Neutrophil (primary cell): ENCODE data around the gene PMF1.
A peak's percentile ranks its signal among the peaks of the same experiment; 100 is the strongest.

Source experiments
- H3K27ac ChIP-seq: fragments of 200-600 bp; sonication (generic); 2 replicates; pipeline ENCODE4 v1.5.1; 2016; ENCODE audit warnings: mild to moderate bottlenecking, moderate library complexity
- H3K27me3 ChIP-seq: fragments of 200-600 bp; sonication (generic); 2 replicates; pipeline ENCODE4 v1.6.0; 2016; ENCODE audit warnings: mild to moderate bottlenecking
- H3K36me3 ChIP-seq: fragments of 200-600 bp; sonication (generic); 2 replicates; pipeline ENCODE4 v1.5.1; 2017
- H3K4me1 ChIP-seq, 2 experiments: fragments of 200-600 bp in 1 of 2; sonication (generic) in 1 of 2; 1 replicate in 1 of 2; 2 replicates in 1 of 2; pipeline versions ENCODE4 v1.5.1 to v1.6.1; 2013 to 2016; ENCODE audit warnings: low read depth in 1 of 2, low read length in 1 of 2, mild to moderate bottlenecking in 1 of 2, moderate library complexity in 1 of 2; ENCODE audit not compliant: control insufficient read depth in 1 of 2, insufficient read depth in 1 of 2
- H3K4me3 ChIP-seq, 2 experiments: fragments of 200-600 bp in 1 of 2; sonication (generic) in 1 of 2; 1 replicate in 1 of 2; 2 replicates in 1 of 2; pipeline ENCODE4 v1.5.1; 2013 to 2016; ENCODE audit warnings: low read depth in 1 of 2, low read length in 1 of 2, mild to moderate bottlenecking in 1 of 2, moderate library complexity in 1 of 2
- H3K9me3 ChIP-seq: fragments of 200-600 bp; sonication (generic); 2 replicates; pipeline ENCODE4 v1.5.1; 2016
- TF ChIP-seq, protein P1 (sequence below): fragments of 200-600 bp; sonication (generic); IDR thresholded peaks from 2 replicates; pipeline ENCODE4 v1.5.1; 2016; ENCODE audit warnings: antibody characterized with exemption

PMF1 gene

DNA sequence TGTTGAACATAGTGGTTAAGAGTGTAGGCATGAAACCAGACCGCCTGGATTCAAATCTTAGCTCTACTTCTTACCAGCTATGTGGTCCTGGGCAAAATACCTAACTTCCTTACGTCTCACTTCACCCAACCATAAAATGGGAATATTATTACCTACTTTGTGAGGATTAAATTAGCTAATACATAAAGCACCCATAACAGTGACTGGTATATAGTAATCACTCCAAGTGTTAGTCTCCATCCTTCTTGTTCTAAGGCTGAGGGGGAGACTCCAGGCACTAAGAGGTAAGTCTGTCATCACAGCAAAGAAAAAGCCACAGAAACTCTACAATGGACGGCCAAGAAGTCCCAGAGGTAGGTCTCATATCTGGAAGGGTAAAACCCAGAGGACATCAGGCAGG is 67.0 kb downstream of the PMF1 start:
- H3K4me3 ChIP-seq: no peak overlapping the region
- H3K27ac ChIP-seq: peak overlapping the region; percentile 94
- peaks cover 91 to 95% of the 10 kb centered on the region in 2 experiments for H3K4me1 ChIP-seq
- H3K36me3 ChIP-seq: peaks cover 23% of the 10 kb centered on the region
- H3K27me3 ChIP-seq: no peaks in the 10 kb centered on the region
- H3K9me3 ChIP-seq: no peaks in the 10 kb centered on the region
- TF ChIP-seq, protein P1, sequence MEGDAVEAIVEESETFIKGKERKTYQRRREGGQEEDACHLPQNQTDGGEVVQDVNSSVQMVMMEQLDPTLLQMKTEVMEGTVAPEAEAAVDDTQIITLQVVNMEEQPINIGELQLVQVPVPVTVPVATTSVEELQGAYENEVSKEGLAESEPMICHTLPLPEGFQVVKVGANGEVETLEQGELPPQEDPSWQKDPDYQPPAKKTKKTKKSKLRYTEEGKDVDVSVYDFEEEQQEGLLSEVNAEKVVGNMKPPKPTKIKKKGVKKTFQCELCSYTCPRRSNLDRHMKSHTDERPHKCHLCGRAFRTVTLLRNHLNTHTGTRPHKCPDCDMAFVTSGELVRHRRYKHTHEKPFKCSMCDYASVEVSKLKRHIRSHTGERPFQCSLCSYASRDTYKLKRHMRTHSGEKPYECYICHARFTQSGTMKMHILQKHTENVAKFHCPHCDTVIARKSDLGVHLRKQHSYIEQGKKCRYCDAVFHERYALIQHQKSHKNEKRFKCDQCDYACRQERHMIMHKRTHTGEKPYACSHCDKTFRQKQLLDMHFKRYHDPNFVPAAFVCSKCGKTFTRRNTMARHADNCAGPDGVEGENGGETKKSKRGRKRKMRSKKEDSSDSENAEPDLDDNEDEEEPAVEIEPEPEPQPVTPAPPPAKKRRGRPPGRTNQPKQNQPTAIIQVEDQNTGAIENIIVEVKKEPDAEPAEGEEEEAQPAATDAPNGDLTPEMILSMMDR: no peak

DNA sequence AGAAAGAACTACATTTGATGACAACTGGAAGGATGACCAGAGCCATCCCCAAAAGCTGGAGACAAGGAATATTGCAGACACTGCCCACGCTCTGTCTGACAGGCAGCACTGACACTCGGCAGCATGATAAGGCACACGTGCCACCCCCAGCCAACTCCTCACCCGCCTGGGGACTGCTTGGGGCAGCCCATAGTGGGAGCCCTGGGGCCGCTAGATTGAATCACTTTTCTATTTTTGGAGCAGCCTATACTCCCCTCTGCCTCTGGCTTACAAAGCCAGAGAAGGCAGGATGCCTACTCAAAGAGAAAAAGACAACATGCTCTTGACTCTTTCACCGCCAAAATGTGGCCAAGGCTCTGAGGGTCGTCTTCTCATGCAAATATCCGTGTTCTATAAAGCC is 68.5 kb downstream of the PMF1 start:
- TF ChIP-seq, protein P1: no peak
- Histone ChIP-seq H3K4me1 (peaks cover 86 to 90% of the 10 kb centered on the region in 2 experiments), H3K9me3 (no peaks in the 10 kb centered on the region), H3K27me3 (no peaks in the 10 kb centered on the region), H3K27ac (peak overlapping the region; percentile 94), H3K36me3 (peaks cover 26% of the 10 kb centered on the region), H3K4me3 (peak overlapping the region; percentile 90 to 92)

DNA sequence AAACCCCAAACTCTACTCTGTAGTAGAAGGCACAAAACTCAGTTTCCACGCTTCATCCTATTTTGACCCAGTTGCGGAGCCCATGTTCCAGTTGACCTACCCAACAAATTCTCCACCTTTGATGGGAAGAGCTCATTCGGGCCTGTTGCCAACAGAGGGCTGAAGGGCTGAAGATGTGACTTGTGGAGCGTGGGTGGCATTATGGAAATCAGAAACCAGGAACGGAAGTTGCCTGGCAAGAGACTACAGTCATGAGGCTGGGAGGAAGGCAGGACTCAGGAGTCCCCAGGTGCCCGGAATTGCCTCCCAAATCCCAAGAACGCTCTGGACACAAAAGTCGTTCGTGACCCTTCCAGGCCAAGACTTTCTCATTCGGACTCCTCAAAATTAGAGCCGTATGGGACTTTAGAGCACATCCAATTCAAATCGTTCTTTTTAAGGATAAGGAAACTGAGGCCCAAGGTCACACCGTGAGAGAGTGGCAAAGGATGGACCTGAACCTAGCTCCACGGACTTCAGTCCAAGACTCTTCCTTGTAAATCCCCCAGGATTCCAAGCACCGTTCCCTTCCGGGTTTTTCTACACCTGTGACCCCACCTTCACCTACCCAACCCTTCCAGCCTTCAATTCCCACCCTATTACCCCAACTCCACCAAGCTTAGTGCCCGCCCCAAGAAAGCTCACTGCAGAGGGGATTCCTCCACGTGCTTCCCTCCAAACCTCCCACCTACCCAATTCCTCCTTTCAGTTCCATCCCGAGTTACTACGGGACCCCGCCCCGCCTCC is 69.1 kb downstream of the PMF1 start:
- no peaks in the 10 kb centered on the region for H3K27me3 ChIP-seq
- TF ChIP-seq, protein P1: no peak
- peaks cover 80 to 84% of the 10 kb centered on the region in 2 experiments for H3K4me1 ChIP-seq
- peaks cover 30% of the 10 kb centered on the region for H3K36me3 ChIP-seq
- no peaks in the 10 kb centered on the region for H3K9me3 ChIP-seq
- peak overlapping the region; percentile 90 to 92 for H3K4me3 ChIP-seq
- peak overlapping the region; percentile 94 for H3K27ac ChIP-seq

DNA sequence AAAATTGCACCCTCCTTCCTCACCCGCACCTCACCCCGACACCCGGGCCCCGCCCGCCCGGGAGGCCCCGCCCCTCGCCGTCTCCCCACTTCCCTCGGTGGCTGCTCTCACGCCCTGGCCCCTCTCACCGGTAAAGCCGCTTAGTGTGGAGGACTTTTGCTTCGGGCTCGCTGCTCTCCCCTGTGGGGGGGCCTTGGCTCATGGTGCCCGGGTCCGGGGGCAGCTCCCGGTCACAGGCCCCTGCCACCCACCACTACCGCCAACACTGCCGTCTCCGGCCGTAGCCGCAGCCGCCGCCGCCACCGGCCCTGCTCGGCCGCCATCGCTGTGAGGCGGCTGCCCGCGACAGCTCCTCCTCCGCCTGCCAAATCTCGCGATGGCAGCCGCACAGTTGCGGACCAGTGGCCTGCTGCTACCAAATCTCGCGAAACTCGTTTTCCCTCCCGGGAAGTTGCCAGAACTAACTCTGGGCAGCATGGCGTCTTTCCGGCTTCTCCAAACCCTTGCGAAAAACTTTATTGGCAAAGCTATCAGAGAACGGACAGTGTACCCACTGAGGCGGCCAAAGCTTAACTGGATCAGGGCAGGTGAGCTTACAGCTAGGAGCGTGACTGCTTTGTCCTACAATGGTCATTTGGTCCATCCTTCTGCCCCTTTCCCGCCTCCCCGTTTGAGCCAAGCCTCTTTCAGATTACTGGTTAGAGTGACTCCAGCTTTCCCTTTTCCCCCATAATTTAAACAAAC is 69.8 kb downstream of the PMF1 start, which contains the start of gene SMG5:
TSS of gene SMG5 (minus strand) at position 347 of the 744 bp plus-strand sequence. CDS start at position 202, 145 bp downstream.
- Histone ChIP-seq H3K4me3 (peak within 1 kb of the TSS; percentile 90 to 92), H3K36me3 (peaks cover 33% of the 10 kb centered on the region), H3K9me3 (no peaks in the 10 kb centered on the region), H3K4me1 (peaks cover 72 to 76% of the 10 kb centered on the region in 2 experiments), H3K27me3 (no peaks in the 10 kb centered on the region), H3K27ac (peak within 1 kb of the TSS; percentile 94)
- TF ChIP-seq, protein P1: peak; percentile 39

DNA sequence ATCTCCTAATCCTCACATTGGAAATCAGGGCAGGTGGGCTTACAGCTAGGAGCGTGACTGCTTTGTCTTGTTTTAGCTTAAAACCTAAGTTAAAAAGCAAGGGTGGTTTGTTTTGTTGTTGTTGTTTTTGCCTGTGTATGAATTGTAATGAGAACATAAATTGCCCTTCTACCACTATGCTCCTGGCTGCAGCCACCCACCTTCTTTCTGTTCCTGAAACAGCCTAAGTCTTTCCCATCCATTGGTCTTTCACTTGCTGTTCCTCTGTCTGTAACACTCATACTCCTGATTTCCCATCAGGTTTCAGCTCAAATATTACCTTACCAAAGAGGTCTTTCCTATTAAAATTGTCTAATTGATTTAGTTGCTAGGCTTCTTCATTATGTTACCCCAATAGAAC is 70.7 kb downstream of the PMF1 start:
- H3K27me3 ChIP-seq: no peaks in the 10 kb centered on the region

More for the DNA sequence above, 70.7 kb downstream of the PMF1 start:
- no peaks in the 10 kb centered on the region for H3K9me3 ChIP-seq
- peaks cover 30% of the 10 kb centered on the region for H3K36me3 ChIP-seq
- H3K27ac ChIP-seq: peak overlapping the region; percentile 94
- TF ChIP-seq, protein P1: no peak
- peaks cover 63 to 67% of the 10 kb centered on the region in 2 experiments for H3K4me1 ChIP-seq
- peak overlapping the region; percentile 90 to 92 for H3K4me3 ChIP-seq
